ENCODE data around the gene SMAP2. TPM values are rescaled to one million over a fixed set of nuclear protein-coding genes. Genes with fewer than 3 reads are reported as not detected.
"Not testable (repeated sequence)": the region's sequence is repeated elsewhere in the genome, so short reads cannot be mapped to it uniquely, and the experiment has no call there.

The SMAP2 gene
- total and polyA plus RNA-seq, 2 donors (not counting 1 experiment from before 2014, with no cell fraction given): 16.7 to 28.7 TPM

DNA sequence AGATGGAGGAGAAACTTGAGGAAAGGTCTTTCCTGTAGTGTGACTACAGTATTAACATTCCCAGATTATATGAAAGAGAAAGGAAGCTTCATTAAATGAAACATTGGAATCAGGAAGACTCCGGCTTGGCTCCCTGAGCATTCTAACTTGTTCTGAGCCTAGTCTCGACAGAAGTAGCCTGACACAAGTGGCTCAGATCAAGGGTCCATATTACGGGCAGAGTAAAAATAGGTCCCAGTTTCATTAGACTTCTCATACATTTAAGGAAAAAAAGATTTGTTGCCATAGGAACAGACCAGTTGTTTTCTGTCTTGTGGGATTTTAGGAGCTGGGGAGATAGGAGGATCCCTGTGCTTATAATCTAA, 12.8 kb downstream of the SMAP2 start:
- Histone ChIP-seq H3K4me3 (replicated peaks in 1 of 4; ENCODE audit: control extremely low read depth in 1 of 4, insufficient read depth in 1 of 4, low read depth in 3 of 4, low read length in 4 of 4) (no peak overlapping the region), H3K36me3 (ENCODE audit: control insufficient read depth, insufficient read depth, low read length) (no peaks in the 10 kb centered on the region), H3K27me3 (ENCODE audit: control insufficient read depth, insufficient read depth, low read length) (no peaks in the 10 kb centered on the region), H4K20me1 (ENCODE audit: control insufficient read depth, extremely low read depth, insufficient read depth, low read length) (no peaks in the 10 kb centered on the region), H3K79me2 (ENCODE audit: control insufficient read depth, insufficient read depth, low read length) (peaks cover 71% of the 10 kb centered on the region), H3K27ac (ENCODE audit: insufficient read depth, low read length) (peak overlapping the region; percentile 23), H3K4me1 (ENCODE audit: control insufficient read depth, extremely low read depth, insufficient read depth, low read length) (peaks cover 35% of the 10 kb centered on the region), H2AFZ (ENCODE audit: low read length) (no peak overlapping the region), H3K4me2 (ENCODE audit: extremely low read depth, insufficient read depth, low read length) (no peak overlapping the region), H3K9ac (ENCODE audit: insufficient read depth, low read length) (no peak overlapping the region), H3K9me3 (ENCODE audit: control insufficient read depth, insufficient read depth, low read depth, low read length) (no peaks in the 10 kb centered on the region)
- DNase-seq (ENCODE audit: low read depth in 2 of 2): no peak
- TF ChIP-seq CTCF (conservative IDR thresholded peaks at IDR 0.05 in 1 of 2, IDR thresholded peaks at IDR 0.05 in 1 of 2; ENCODE audit: low read depth in 1 of 2, low read length in 2 of 2): no peak
- TF ChIP-seq EZH2 (IDR thresholded peaks at IDR 0.05; ENCODE audit: low read length, missing control alignments): no peak

DNA sequence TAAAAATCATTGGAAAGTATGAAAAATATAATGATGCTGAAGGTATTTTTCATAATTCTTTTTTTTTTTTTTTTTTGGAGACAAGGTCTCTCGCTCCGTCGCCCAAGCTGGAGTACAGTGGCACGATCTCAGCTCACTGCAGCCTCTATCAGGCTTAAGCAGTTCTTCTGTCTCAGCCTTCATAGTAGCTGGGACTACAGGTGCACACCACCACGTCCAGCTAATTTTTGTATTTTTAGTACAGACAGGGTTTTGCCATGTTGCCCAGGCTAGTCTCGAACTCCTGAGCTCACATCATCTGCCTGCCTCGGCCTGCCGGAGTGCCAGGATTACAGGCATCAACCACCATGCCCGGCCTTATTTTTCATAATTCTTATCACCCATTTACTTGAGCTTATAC, 13.3 kb downstream of the SMAP2 start:
- H3K9me3 ChIP-seq (ENCODE audit: control insufficient read depth, insufficient read depth, low read depth, low read length): no peaks in the 10 kb centered on the region
- no peaks in the 10 kb centered on the region for H3K36me3 ChIP-seq (ENCODE audit: control insufficient read depth, insufficient read depth, low read length)
- no peak for TF ChIP-seq CTCF (conservative IDR thresholded peaks at IDR 0.05 in 1 of 2, IDR thresholded peaks at IDR 0.05 in 1 of 2; ENCODE audit: low read depth in 1 of 2, low read length in 2 of 2)
- TF ChIP-seq EZH2 (IDR thresholded peaks at IDR 0.05; ENCODE audit: low read length, missing control alignments): no peak
- peaks cover 33% of the 10 kb centered on the region for H3K4me1 ChIP-seq (ENCODE audit: control insufficient read depth, extremely low read depth, insufficient read depth, low read length)
- no peak overlapping the region for H3K4me3 ChIP-seq (replicated peaks in 1 of 4; ENCODE audit: control extremely low read depth in 1 of 4, insufficient read depth in 1 of 4, low read depth in 3 of 4, low read length in 4 of 4)
- H3K9ac ChIP-seq (ENCODE audit: insufficient read depth, low read length): no peak overlapping the region
- no peaks in the 10 kb centered on the region for H4K20me1 ChIP-seq (ENCODE audit: control insufficient read depth, extremely low read depth, insufficient read depth, low read length)
- no peak for DNase-seq (ENCODE audit: low read depth in 2 of 2)
- H3K4me2 ChIP-seq (ENCODE audit: extremely low read depth, insufficient read depth, low read length): no peak overlapping the region
- no peak overlapping the region for H3K27ac ChIP-seq (ENCODE audit: insufficient read depth, low read length)
- H2AFZ ChIP-seq (ENCODE audit: low read length): no peak overlapping the region
- H3K79me2 ChIP-seq (ENCODE audit: control insufficient read depth, insufficient read depth, low read length): peaks cover 71% of the 10 kb centered on the region
- no peaks in the 10 kb centered on the region for H3K27me3 ChIP-seq (ENCODE audit: control insufficient read depth, insufficient read depth, low read length)

DNA sequence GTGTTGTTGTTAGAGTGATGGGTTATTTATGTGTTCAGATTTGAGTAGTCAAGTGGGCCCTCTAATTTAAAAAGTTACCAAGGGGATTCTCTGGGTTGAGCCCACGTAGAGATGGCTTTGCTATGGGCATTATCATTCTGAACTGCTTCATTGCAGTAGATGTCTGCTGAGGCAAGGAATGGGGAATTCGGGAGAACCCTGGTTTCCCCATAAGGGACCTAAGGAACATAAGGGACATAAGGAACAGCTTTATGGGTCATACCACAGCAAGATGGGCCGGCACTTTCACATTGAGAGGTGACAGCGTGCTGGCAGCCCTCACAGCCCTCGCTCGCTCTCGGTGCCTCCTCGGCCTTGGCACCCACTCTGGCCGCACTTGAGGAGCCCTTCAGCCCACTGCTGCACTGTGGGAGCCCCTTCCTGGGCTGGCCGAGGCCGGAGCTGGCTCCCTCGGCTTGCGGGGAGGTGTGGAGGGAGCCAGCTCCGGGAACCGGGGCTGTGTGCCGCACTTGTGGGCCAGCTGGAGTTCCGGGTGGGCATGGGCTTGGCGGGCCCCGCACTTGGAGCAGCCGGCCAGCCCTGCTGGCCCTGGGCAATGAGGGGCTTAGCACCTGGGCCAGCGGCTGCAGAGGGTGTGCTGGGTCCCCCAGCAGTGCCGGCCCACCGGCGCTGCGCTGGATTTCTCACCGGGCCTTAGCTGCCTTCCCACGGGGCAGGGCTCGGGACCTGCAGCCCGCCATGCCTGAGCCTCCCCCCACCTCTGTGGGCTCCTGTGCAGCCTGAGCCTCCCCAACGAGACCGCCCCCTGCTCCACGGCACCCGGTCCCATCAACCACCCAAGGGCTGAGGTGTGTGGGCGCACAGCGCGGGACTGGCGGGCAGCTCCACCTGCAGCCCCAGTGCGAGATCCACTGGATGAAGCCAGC, 14.1 kb downstream of the SMAP2 start:
- not testable (repeated sequence) for H3K4me3 ChIP-seq (replicated peaks in 1 of 4; ENCODE audit: control extremely low read depth in 1 of 4, insufficient read depth in 1 of 4, low read depth in 3 of 4, low read length in 4 of 4); H2AFZ ChIP-seq (ENCODE audit: low read length); H3K4me2 ChIP-seq (ENCODE audit: extremely low read depth, insufficient read depth, low read length); H3K27ac ChIP-seq (ENCODE audit: insufficient read depth, low read length); DNase-seq (ENCODE audit: low read depth in 2 of 2); H3K27me3 ChIP-seq (ENCODE audit: control insufficient read depth, insufficient read depth, low read length); H3K36me3 ChIP-seq (ENCODE audit: control insufficient read depth, insufficient read depth, low read length); H3K9me3 ChIP-seq (ENCODE audit: control insufficient read depth, insufficient read depth, low read depth, low read length); H4K20me1 ChIP-seq (ENCODE audit: control insufficient read depth, extremely low read depth, insufficient read depth, low read length); H3K9ac ChIP-seq (ENCODE audit: insufficient read depth, low read length)
- Histone ChIP-seq H3K79me2 (ENCODE audit: control insufficient read depth, insufficient read depth, low read length) (peaks cover 66% of the 10 kb centered on the region), H3K4me1 (ENCODE audit: control insufficient read depth, extremely low read depth, insufficient read depth, low read length) (peaks cover 32% of the 10 kb centered on the region)

- H3K9me3 ChIP-seq (ENCODE audit: control insufficient read depth, insufficient read depth, low read depth, low read length); H3K4me2 ChIP-seq (ENCODE audit: extremely low read depth, insufficient read depth, low read length); DNase-seq (ENCODE audit: low read depth in 2 of 2); H2AFZ ChIP-seq (ENCODE audit: low read length); H3K4me3 ChIP-seq (replicated peaks in 1 of 4; ENCODE audit: control extremely low read depth in 1 of 4, insufficient read depth in 1 of 4, low read depth in 3 of 4, low read length in 4 of 4); H3K9ac ChIP-seq (ENCODE audit: insufficient read depth, low read length); H4K20me1 ChIP-seq (ENCODE audit: control insufficient read depth, extremely low read depth, insufficient read depth, low read length); H3K27ac ChIP-seq (ENCODE audit: insufficient read depth, low read length); H3K27me3 ChIP-seq (ENCODE audit: control insufficient read depth, insufficient read depth, low read length); H3K36me3 ChIP-seq (ENCODE audit: control insufficient read depth, insufficient read depth, low read length): not testable (repeated sequence)
- Histone ChIP-seq H3K4me1 (ENCODE audit: control insufficient read depth, extremely low read depth, insufficient read depth, low read length) (peaks cover 26% of the 10 kb centered on the region), H3K79me2 (ENCODE audit: control insufficient read depth, insufficient read depth, low read length) (peaks cover 66% of the 10 kb centered on the region)
Measured at GRCh38 chr1:40388456-40389321, 15.2 kb downstream of the SMAP2 start.

Measured in fibroblast of lung (primary cell).